Nephron (organoid): ENCODE results near the gene ZNF579.
"Not testable (repeated sequence)": the region's sequence is repeated elsewhere in the genome, so short reads cannot be mapped to it uniquely, and the experiment has no call there.

ENCODE experiments used
- H3K27ac Mint-ChIP-seq, 3 experiments: 2 replicates each; pipeline ENCODE4 v1.8.0; 2020; ENCODE audit warnings: mixed read lengths in 3 of 3, mild to moderate bottlenecking in 2 of 3, moderate library complexity in 1 of 3
- H3K27me3 Mint-ChIP-seq: 2 replicates; pipeline ENCODE4 v1.8.0; 2021; ENCODE audit warnings: low read depth, mild to moderate bottlenecking, moderate library complexity, mixed read lengths
- H3K36me3 Mint-ChIP-seq: 2 replicates; pipeline ENCODE4 v1.8.0; 2020; ENCODE audit warnings: low read depth, mixed read lengths
- H3K4me1 Mint-ChIP-seq: 2 replicates; pipeline ENCODE4 v1.8.0; 2020; ENCODE audit warnings: mixed read lengths
- H3K4me3 Mint-ChIP-seq, 3 experiments: 2 replicates each; pipeline ENCODE4 v1.8.0; 2020; ENCODE audit warnings: mild to moderate bottlenecking in 3 of 3, mixed read lengths in 3 of 3, moderate library complexity in 2 of 3
- H3K9me3 Mint-ChIP-seq: 2 replicates; pipeline ENCODE4 v1.8.0; 2020; ENCODE audit warnings: mixed read lengths
- CTCF ChIP-seq, 3 experiments: fragments of 200-600 bp; sonication (generic); IDR thresholded peaks; one replicate each; pipeline ENCODE4 v1.5.0; 2021; ENCODE audit warnings: antibody characterized with exemption in 3 of 3; ENCODE audit not compliant: unreplicated experiment in 3 of 3

ZNF579 gene

GRCh38 chr19:55584871-55585270 lies 4.2 kb upstream of the ZNF579 start:
- Mint-ChIP-seq H3K4me1 (peaks cover 46% of the 10 kb centered on the region), H3K9me3 (no peaks in the 10 kb centered on the region), H3K27me3 (peaks cover 6% of the 10 kb centered on the region), H3K36me3 (peaks cover under 1% of the 10 kb centered on the region), H3K27ac (peak overlapping the region; percentile 97 to 100 (median 99)), H3K4me3 (peak overlapping the region; percentile 77 to 80 (median 78))
- no peak for TF ChIP-seq CTCF (IDR thresholded peaks at IDR 0.05; ENCODE audit: unreplicated experiment in 3 of 3)

GRCh38 chr19:55583897-55584296 lies 3.2 kb upstream of the ZNF579 start:
- not testable (repeated sequence) for H3K36me3 Mint-ChIP-seq, H3K27me3 Mint-ChIP-seq, H3K9me3 Mint-ChIP-seq
- peaks cover 50% of the 10 kb centered on the region for H3K4me1 Mint-ChIP-seq
- H3K4me3 Mint-ChIP-seq = peak overlapping the region in 1 of 3 experiments; percentile 26
- H3K27ac Mint-ChIP-seq = peak overlapping the region; percentile 82 to 99 (median 97)

- not testable (repeated sequence) for H3K27me3 Mint-ChIP-seq, H3K9me3 Mint-ChIP-seq, H3K36me3 Mint-ChIP-seq
- Mint-ChIP-seq H3K4me3 (peak overlapping the region; percentile 99), H3K27ac (peak overlapping the region; percentile 87 to 98 (median 96)), H3K4me1 (peaks cover 47% of the 10 kb centered on the region)
Observed at GRCh38 chr19:55582284-55582683, 1.6 kb upstream of the ZNF579 start.

GRCh38 chr19:55581823-55582223 lies 1.2 kb upstream of the ZNF579 start:
- TF ChIP-seq CTCF (IDR thresholded peaks at IDR 0.05; ENCODE audit: unreplicated experiment in 3 of 3) = no peak
- Mint-ChIP-seq H3K27ac (peak overlapping the region; percentile 87 to 98 (median 96)), H3K27me3 (peaks cover 6% of the 10 kb centered on the region), H3K9me3 (no peaks in the 10 kb centered on the region), H3K4me3 (peak overlapping the region; percentile 99), H3K4me1 (peaks cover 42% of the 10 kb centered on the region), H3K36me3 (peaks cover 12% of the 10 kb centered on the region)

- TF ChIP-seq CTCF (IDR thresholded peaks at IDR 0.05; ENCODE audit: unreplicated experiment in 3 of 3) = no peak
- Mint-ChIP-seq H3K27me3 (peaks cover 3% of the 10 kb centered on the region), H3K4me1 (peaks cover 37% of the 10 kb centered on the region), H3K4me3 (peak overlapping the region; percentile 99), H3K9me3 (no peaks in the 10 kb centered on the region), H3K36me3 (peaks cover 17% of the 10 kb centered on the region), H3K27ac (peak overlapping the region; percentile 87 to 98 (median 96))
Observed at GRCh38 chr19:55581145-55581822, 636 bp upstream of the ZNF579 start.

GRCh38 chr19:55579766-55580621 lies 654 bp downstream of the ZNF579 start:
- H3K27ac Mint-ChIP-seq = peak overlapping the region; percentile 87 to 98 (median 94)
- peaks cover 24% of the 10 kb centered on the region for H3K4me1 Mint-ChIP-seq
- peak overlapping the region; percentile 99 for H3K4me3 Mint-ChIP-seq
- H3K36me3 Mint-ChIP-seq = peaks cover 28% of the 10 kb centered on the region
- TF ChIP-seq CTCF (IDR thresholded peaks at IDR 0.05; ENCODE audit: unreplicated experiment in 3 of 3) = no peak
- H3K27me3 Mint-ChIP-seq = no peaks in the 10 kb centered on the region
- no peaks in the 10 kb centered on the region for H3K9me3 Mint-ChIP-seq
